GM12878 (cell line): Measurements from ENCODE around the gene PCP2. TPM values are rescaled to one million over a fixed set of nuclear protein-coding genes. Genes with fewer than 3 reads are reported as not detected.

ENCODE experiments used
- ATAC-seq: fragments of 200-7000 bp; cut with Tn5 transposase; 3 replicates; pipeline ENCODE4 v1.9.1; 2020; ENCODE audit warnings: mild to moderate bottlenecking, moderate library complexity
- BruUV-seq: library from RNA; stranded (reverse); fragments of 400-500 nt; replicated peaks from 2 replicates; lab custom pipeline; 2021; lab: Mats Ljungman, UMichigan
- CTCF ChIA-PET: fragments of 300-600 bp; sonication (Branson Sonifier 250); formaldehyde crosslinking; extraction: SDS; loops from one replicate; lab custom pipeline; 2021; ENCODE audit warnings: inconsistent platforms; lab: Yijun Ruan, JAX
- POLR2A ChIA-PET: fragments of 350-600 bp; formaldehyde crosslinking; extraction: SDS; loops from one replicate; lab custom pipeline; 2021; ENCODE audit warnings: inconsistent platforms; lab: Charles Lee
- RAD21 ChIA-PET: fragments of 300-600 bp; sonication (Branson Sonifier 250); formaldehyde crosslinking; loops from one replicate; lab custom pipeline; 2023; ENCODE audit warnings: antibody characterized with exemption; ENCODE audit not compliant: unreplicated experiment; lab: Charles Lee
- SMC1A ChIA-PET: fragments of 300-600 bp; sonication (Branson Sonifier 250); formaldehyde crosslinking; loops from one replicate; lab custom pipeline; 2023; ENCODE audit not compliant: unreplicated experiment, uncharacterized antibody; lab: Charles Lee
- DNase-seq: peaks from one replicate; pipeline ENCODE4 v3.0.0-alpha.2; 2011; ENCODE audit warnings: low read depth, low spot score
- FAIRE-seq: peaks from 3 replicates; lab custom pipeline; 2011; peaks lifted over from hg19 to GRCh38; lab: Jason Lieb, UNC
- H2AFZ ChIP-seq: 2 replicates; pipeline ENCODE4 v1.6.0; 2011; ENCODE audit warnings: low read depth, low read length, control low read depth; ENCODE audit not compliant: control insufficient read depth
- H3K27ac ChIP-seq: 2 replicates; pipeline ENCODE4 v1.5.1; 2011; ENCODE audit warnings: control low read depth; ENCODE audit not compliant: control insufficient read depth, insufficient read depth
- H3K27me3 ChIP-seq, 2 experiments: replicated peaks in 1 of 2; 2 replicates each; pipeline versions ENCODE4 v1.6.0 to v1.6.1; 2011; ENCODE audit warnings: low read length in 1 of 2; ENCODE audit not compliant: control insufficient read depth in 2 of 2, insufficient read depth in 2 of 2
- H3K36me3 ChIP-seq, 2 experiments: 2 replicates each; pipeline ENCODE4 v1.5.1; 2011; ENCODE audit warnings: low read length in 1 of 2; ENCODE audit not compliant: control insufficient read depth in 2 of 2, insufficient read depth in 2 of 2
- H3K4me1 ChIP-seq: 2 replicates; pipeline ENCODE4 v1.6.1; 2011; ENCODE audit warnings: mild to moderate bottlenecking, low read length, moderate library complexity, mixed read lengths; ENCODE audit not compliant: control insufficient read depth, insufficient read depth
- H3K4me2 ChIP-seq: 2 replicates; pipeline ENCODE4 v1.6.0; 2011; ENCODE audit warnings: control low read depth; ENCODE audit not compliant: control insufficient read depth, insufficient read depth
- H3K4me3 ChIP-seq: fragments of 200-600 bp; sonication (generic); 2 replicates; pipeline ENCODE4 v1.5.1; 2016
- H3K79me2 ChIP-seq: 2 replicates; pipeline ENCODE4 v1.6.0; 2011; ENCODE audit warnings: low read length; ENCODE audit not compliant: control insufficient read depth, insufficient read depth
- H3K9ac ChIP-seq: 2 replicates; pipeline ENCODE4 v1.8.0; 2011; ENCODE audit warnings: low read length, control low read depth, mixed read lengths; ENCODE audit not compliant: control insufficient read depth, insufficient read depth
- H3K9me3 ChIP-seq: replicated peaks from 3 replicates; pipeline ENCODE4 v1.5.1; 2011; ENCODE audit warnings: mild to moderate bottlenecking, low read length; ENCODE audit not compliant: control insufficient read depth, insufficient read depth
- H4K20me1 ChIP-seq: 2 replicates; pipeline ENCODE4 v1.6.0; 2011; ENCODE audit not compliant: control insufficient read depth, insufficient read depth
- EP300 ChIP-seq, 2 experiments: fragments of 150-350 bp in 1 of 2; IDR thresholded peaks; 2 replicates each; pipeline ENCODE4 v1.6.1; 2011 to 2012; ENCODE audit warnings: low read depth in 2 of 2, low read length in 2 of 2, borderline replicate concordance in 1 of 2, improper control_type of control experiment in 1 of 2, inconsistent platforms in 1 of 2; ENCODE audit not compliant: control insufficient read depth in 1 of 2
- EZH2 ChIP-seq: IDR thresholded peaks from 2 replicates; pipeline ENCODE4 v1.6.1; 2012; ENCODE audit warnings: low read depth, mild to moderate bottlenecking, control low read depth, inconsistent platforms, low read length, borderline replicate concordance; ENCODE audit not compliant: control insufficient read depth
- SPI1 ChIP-seq: IDR thresholded peaks from 2 replicates; pipeline ENCODE4 v1.6.1; 2011; ENCODE audit warnings: low read depth, mild to moderate bottlenecking, low read length, moderate library complexity, borderline replicate concordance; ENCODE audit not compliant: insufficient read depth
- ZZZ3 ChIP-seq: IDR thresholded peaks from 2 replicates; pipeline ENCODE4 v1.6.1; 2011; ENCODE audit warnings: low read depth; ENCODE audit not compliant: control insufficient read depth, insufficient read length
- WGBS: methylation state at CpG from one replicate; pipeline ENCODE4 v1.1.6; 2016; ENCODE audit warnings: low lambda C conversion rate; ENCODE audit not compliant: insufficient replicate concordance, insufficient coverage; ENCODE audit errors: missing lambda C conversion rate; 5-methylcytosine and 5-hydroxymethylcytosine counted together
- in situ Hi-C: fragments of 300-500 bp; cut with MboI; formaldehyde crosslinking; loops from 9 replicates; pipeline ENCODE4 v1.14.3; 2018; ENCODE audit warnings: mixed read lengths
- intact Hi-C: fragments of 100-400 bp; cut with micrococcal nuclease; formaldehyde crosslinking; loops from one replicate; pipeline ENCODE4 v1.14.2; 2022; ENCODE audit not compliant: unreplicated experiment
- polyA plus RNA-seq, 11 experiments: library from polyadenylated mRNA; depleted of rRNA in 4 of 11; unstranded in 6 of 11; stranded (reverse) in 5 of 11; fragments of >200 nt; fragmentation: Nextera tagmentation in 4 of 11; fragmentation: Illumina TruSeq in 1 of 11; extraction: Ambion mirVana in 4 of 11; extraction: Trizol in 1 of 11; gene quantifications; 1 replicate in 1 of 11; 2 replicates in 10 of 11; pipeline versions ENCODE4 v1.2.1 to v1.2.3, GENCODE V29; 2011 to 2016; ENCODE audit warnings: inconsistent platforms in 2 of 11, missing spikeins in 2 of 11, low read depth in 1 of 11
- total RNA-seq, 4 experiments: library from RNA; depleted of rRNA in 3 of 4; stranded (reverse); fragments of >200 nt in 3 of 4; fragmentation: Illumina TruSeq in 1 of 4; extraction: Trizol in 1 of 4; gene quantifications; 2 replicates each; pipeline versions ENCODE4 v1.2.1 to v1.2.3, GENCODE V29; 2013 to 2021
- TF ChIP-seq, protein P1 (sequence below): fragments of 450-650 bp; formaldehyde crosslinking; IDR thresholded peaks from 2 replicates; pipeline ENCODE4 v1.4.0; 2020; ENCODE audit warnings: mild to moderate bottlenecking, moderate library complexity
- TF ChIP-seq, protein P2 (sequence below): IDR thresholded peaks from 2 replicates; pipeline ENCODE4 v1.6.1; 2011; ENCODE audit warnings: low read depth, low read length, improper control_type of control experiment, borderline replicate concordance

The PCP2 gene
- total and polyA plus RNA-seq, 10 of the 15 experiments (the other 5 are each of a cell fraction or from before 2014, with no cell fraction given): 0.10 to 0.62 (median 0.31) TPM; not detected in 5

DNA sequence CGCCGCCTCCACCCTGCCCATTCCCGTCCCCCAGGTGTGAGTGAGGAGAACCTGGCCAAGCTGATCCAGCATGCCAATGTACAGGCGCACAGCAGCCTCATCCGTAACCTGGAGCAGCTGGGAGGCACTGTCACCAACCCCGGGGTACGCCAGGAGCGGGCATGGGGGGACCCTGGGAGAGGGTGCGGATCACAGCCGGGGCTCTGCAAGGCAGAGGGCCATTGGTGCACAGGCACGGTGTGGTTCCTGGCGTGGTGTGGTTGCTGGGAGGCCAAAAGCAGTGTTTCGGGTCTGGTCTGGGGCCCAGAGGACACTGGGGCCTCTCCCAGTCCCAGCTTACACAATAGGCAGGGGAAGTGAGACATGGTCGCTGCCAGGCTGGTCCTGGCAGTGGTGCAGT, 11.6 kb upstream of the PCP2 start:
- Histone ChIP-seq H3K27ac (no peak overlapping the region), H3K9ac (no peak overlapping the region)

More for the DNA sequence above, 11.6 kb upstream of the PCP2 start:
- peaks cover 3% of the 10 kb centered on the region for H3K4me1 ChIP-seq
- ChIA-PET SMC1A (no interaction called here), POLR2A (no interaction called here), CTCF (no interaction called here)
- no peak overlapping the region for H3K4me3 ChIP-seq
- intact Hi-C loops: no loop called here
- H3K9me3 ChIP-seq: no peaks in the 10 kb centered on the region; the same call in 2 of the 3 replicates
- no TSS peak for BruUV-seq
- H4K20me1 ChIP-seq: no peaks in the 10 kb centered on the region
- H3K27me3 ChIP-seq: no peaks in the 10 kb centered on the region
- H3K79me2 ChIP-seq: no peaks in the 10 kb centered on the region
- H3K36me3 ChIP-seq: peaks cover 0 to 2% of the 10 kb centered on the region in 2 experiments; a peak in 3 of 4 replicates
- TF ChIP-seq SPI1: no peak
- TF ChIP-seq EZH2: no peak
- no peak for TF ChIP-seq EP300 (IDR thresholded peaks at IDR 0.05; ENCODE audit: borderline replicate concordance in 1 of 2, control insufficient read depth in 1 of 2, low read depth in 2 of 2, low read length in 2 of 2)
- TF ChIP-seq ZZZ3: no peak
- TF ChIP-seq, protein P1, sequence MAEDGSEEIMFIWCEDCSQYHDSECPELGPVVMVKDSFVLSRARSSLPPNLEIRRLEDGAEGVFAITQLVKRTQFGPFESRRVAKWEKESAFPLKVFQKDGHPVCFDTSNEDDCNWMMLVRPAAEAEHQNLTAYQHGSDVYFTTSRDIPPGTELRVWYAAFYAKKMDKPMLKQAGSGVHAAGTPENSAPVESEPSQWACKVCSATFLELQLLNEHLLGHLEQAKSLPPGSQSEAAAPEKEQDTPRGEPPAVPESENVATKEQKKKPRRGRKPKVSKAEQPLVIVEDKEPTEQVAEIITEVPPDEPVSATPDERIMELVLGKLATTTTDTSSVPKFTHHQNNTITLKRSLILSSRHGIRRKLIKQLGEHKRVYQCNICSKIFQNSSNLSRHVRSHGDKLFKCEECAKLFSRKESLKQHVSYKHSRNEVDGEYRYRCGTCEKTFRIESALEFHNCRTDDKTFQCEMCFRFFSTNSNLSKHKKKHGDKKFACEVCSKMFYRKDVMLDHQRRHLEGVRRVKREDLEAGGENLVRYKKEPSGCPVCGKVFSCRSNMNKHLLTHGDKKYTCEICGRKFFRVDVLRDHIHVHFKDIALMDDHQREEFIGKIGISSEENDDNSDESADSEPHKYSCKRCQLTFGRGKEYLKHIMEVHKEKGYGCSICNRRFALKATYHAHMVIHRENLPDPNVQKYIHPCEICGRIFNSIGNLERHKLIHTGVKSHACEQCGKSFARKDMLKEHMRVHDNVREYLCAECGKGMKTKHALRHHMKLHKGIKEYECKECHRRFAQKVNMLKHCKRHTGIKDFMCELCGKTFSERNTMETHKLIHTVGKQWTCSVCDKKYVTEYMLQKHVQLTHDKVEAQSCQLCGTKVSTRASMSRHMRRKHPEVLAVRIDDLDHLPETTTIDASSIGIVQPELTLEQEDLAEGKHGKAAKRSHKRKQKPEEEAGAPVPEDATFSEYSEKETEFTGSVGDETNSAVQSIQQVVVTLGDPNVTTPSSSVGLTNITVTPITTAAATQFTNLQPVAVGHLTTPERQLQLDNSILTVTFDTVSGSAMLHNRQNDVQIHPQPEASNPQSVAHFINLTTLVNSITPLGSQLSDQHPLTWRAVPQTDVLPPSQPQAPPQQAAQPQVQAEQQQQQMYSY (CRISPR knock-in tag): no peak
- TF ChIP-seq, protein P2, sequence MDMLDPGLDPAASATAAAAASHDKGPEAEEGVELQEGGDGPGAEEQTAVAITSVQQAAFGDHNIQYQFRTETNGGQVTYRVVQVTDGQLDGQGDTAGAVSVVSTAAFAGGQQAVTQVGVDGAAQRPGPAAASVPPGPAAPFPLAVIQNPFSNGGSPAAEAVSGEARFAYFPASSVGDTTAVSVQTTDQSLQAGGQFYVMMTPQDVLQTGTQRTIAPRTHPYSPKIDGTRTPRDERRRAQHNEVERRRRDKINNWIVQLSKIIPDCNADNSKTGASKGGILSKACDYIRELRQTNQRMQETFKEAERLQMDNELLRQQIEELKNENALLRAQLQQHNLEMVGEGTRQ: no peak
- TF ChIP-seq, all 136 proteins: peak for 0
- 90% methylated on average over 14 of the region's 14 CpGs for WGBS
- no peak overlapping the region for H3K4me2 ChIP-seq
- FAIRE-seq (no peak), ATAC-seq (peak; percentile 23; the same call in 1 of the 3 replicates), DNase-seq (no peak)
- RAD21 ChIA-PET: no interaction called here
- in situ Hi-C loops: no loop called here
- H2AFZ ChIP-seq: no peak overlapping the region
